Ishikawa (cell line): ENCODE data around the gene CBX4.

Experiments
- CEBPB ChIP-seq: IDR thresholded peaks from 2 replicates; pipeline ENCODE4 v1.6.1; 2012
- CREB1 ChIP-seq: IDR thresholded peaks from 2 replicates; pipeline ENCODE4 v1.6.1; 2012; ENCODE audit warnings: low read depth
- EGR1 ChIP-seq: IDR thresholded peaks from 2 replicates; pipeline ENCODE4 v1.6.1; 2012
- EP300 ChIP-seq: IDR thresholded peaks from 2 replicates; pipeline ENCODE4 v1.6.1; 2012; ENCODE audit warnings: borderline replicate concordance
- FOXM1 ChIP-seq: IDR thresholded peaks from 2 replicates; pipeline ENCODE4 v1.6.1; 2012; ENCODE audit warnings: low read depth, borderline replicate concordance
- MAX ChIP-seq: IDR thresholded peaks from 2 replicates; pipeline ENCODE4 v1.6.1; 2012
- NFIC ChIP-seq: IDR thresholded peaks from 2 replicates; pipeline ENCODE4 v1.6.1; 2012
- RAD21 ChIP-seq: IDR thresholded peaks from 2 replicates; pipeline ENCODE4 v1.6.1; 2012; ENCODE audit warnings: low read depth
- REST ChIP-seq: IDR thresholded peaks from 2 replicates; pipeline ENCODE4 v1.6.1; 2012; ENCODE audit warnings: low read depth, mild to moderate bottlenecking
- TAF1 ChIP-seq: IDR thresholded peaks from 2 replicates; pipeline ENCODE4 v1.6.1; 2012; ENCODE audit warnings: low read depth, mild to moderate bottlenecking
- TCF12 ChIP-seq: IDR thresholded peaks from 2 replicates; pipeline ENCODE4 v1.6.1; 2012; ENCODE audit warnings: low read depth
- TEAD4 ChIP-seq: IDR thresholded peaks from 2 replicates; pipeline ENCODE4 v1.6.1; 2012
- USF1 ChIP-seq: IDR thresholded peaks from 2 replicates; pipeline ENCODE4 v1.6.1; 2012
- YY1 ChIP-seq: IDR thresholded peaks from 2 replicates; pipeline ENCODE4 v1.6.1; 2012; ENCODE audit warnings: low read depth
- ZBTB7A ChIP-seq: IDR thresholded peaks from 2 replicates; pipeline ENCODE4 v1.6.1; 2012; ENCODE audit warnings: low read depth

The CBX4 gene

GRCh38 chr17:79839356-79840268 lies at the start of gene CBX4:
TSS of gene CBX4 (minus strand) at chr17:79839440. CDS start at chr17:79839251, 189 bp downstream.
- TF ChIP-seq CREB1 (peak; percentile 25; the same call in 1 of the 2 replicates), EGR1 (no peak; the same call in 1 of the 2 replicates), TCF12 (0 out of 2 replicates have a peak, but pooled peaks have one; percentile 38), USF1 (no peak), YY1 (no peak), EP300 (no peak), RAD21 (no peak; the same call in 1 of the 2 replicates), MAX (peak; percentile 55), CEBPB (peak; percentile 90; the same call in 1 of the 2 replicates), REST (no peak), FOXM1 (no peak), TEAD4 (no peak), ZBTB7A (peak; percentile 98), TAF1 (peak; percentile 80; the same call in 1 of the 2 replicates), NFIC (no peak)

- no peak for TF ChIP-seq USF1
- TF ChIP-seq EP300, result no peak
- TF ChIP-seq RAD21, result no peak
- no peak for TF ChIP-seq TEAD4
- no peak for TF ChIP-seq ZBTB7A
- TF ChIP-seq MAX, result no peak
- TF ChIP-seq YY1, result no peak
- no peak for TF ChIP-seq EGR1
These were observed 48.8 kb upstream of the CBX4 start for GRCh38 chr17:79888009-79888540.

- TF ChIP-seq RAD21 (no peak), ZBTB7A (no peak), NFIC (no peak), TAF1 (no peak), TEAD4 (no peak), EP300 (no peak), MAX (no peak), EGR1 (no peak), FOXM1 (no peak), YY1 (no peak), CEBPB (no peak)
These were observed 48.3 kb upstream of the CBX4 start for GRCh38 chr17:79887451-79887991.

- no peak for TF ChIP-seq EP300
- no peak for TF ChIP-seq REST
- no peak for TF ChIP-seq FOXM1
- no peak for TF ChIP-seq YY1
- no peak for TF ChIP-seq EGR1
- no peak for TF ChIP-seq TCF12
- no peak for TF ChIP-seq TAF1
- no peak for TF ChIP-seq MAX
- TF ChIP-seq CREB1, result no peak
- TF ChIP-seq ZBTB7A, result no peak
- no peak for TF ChIP-seq NFIC
- no peak for TF ChIP-seq USF1
These were observed 44.0 kb upstream of the CBX4 start for GRCh38 chr17:79883202-79883601.
